ENCODE measurements around the gene CNIH1.
"Not testable (repeated sequence)": the region's sequence is repeated elsewhere in the genome, so short reads cannot be mapped to it uniquely, and the experiment has no call there.

The CNIH1 gene

DNA sequence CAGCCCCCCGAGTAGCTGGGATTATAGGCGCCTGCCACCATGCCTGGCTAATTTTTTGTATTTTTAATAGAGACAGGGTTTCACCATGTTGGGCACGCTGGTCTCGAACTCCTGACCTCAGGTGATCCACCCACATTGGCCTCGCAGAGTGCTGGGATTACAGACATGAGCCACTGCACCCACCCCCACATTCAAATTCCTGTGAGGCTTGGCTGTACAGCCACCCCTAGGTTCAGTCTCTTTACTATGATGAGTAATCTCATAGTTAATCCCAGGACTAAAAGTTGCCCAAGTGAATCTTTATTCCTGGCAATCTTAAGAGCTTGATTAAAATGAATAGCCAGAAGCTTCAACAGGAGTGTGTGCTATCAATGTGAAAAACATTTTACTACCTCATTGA, 12.8 kb upstream of the CNIH1 start:
- not testable (repeated sequence) for H3K27me3 ChIP-seq (ENCODE audit: control insufficient read depth in 3 of 3, insufficient read depth in 3 of 3, low read depth in 1 of 3, low read length in 3 of 3)

DNA sequence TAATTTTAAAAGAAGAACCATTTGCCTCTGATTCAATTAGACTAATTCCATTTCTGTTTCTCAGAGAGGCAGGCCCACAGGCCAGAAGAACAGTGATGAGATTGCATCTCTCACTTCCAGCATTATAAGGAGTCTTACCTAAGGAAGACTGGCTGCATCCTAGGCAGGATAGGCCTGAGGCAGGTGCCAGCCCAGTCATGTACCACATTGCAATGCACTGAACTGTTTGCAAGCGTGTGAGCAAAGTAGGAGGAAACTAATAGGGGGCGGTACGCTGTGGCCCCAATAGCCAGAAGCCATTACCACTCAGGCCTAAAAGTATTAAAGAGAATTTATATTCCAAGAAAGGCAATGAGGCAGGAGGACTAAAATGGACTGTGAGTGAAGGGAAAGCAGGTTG, 12.1 kb upstream of the CNIH1 start:
- H2BK120ac ChIP-seq (ENCODE audit: low read depth, low read length), result no peak overlapping the region
- no peaks in the 10 kb centered on the region for H3K36me3 ChIP-seq (replicated peaks in 1 of 2; ENCODE audit: control insufficient read depth in 2 of 2, insufficient read depth in 2 of 2, low read length in 2 of 2)
- H3K27me3 ChIP-seq (ENCODE audit: control insufficient read depth in 3 of 3, insufficient read depth in 3 of 3, low read depth in 1 of 3, low read length in 3 of 3), result peaks cover 0 to 3% (median 0%) of the 10 kb centered on the region in 3 experiments
- no peak overlapping the region for H3K4ac ChIP-seq (ENCODE audit: low read length)
- no peaks in the 10 kb centered on the region for H3K4me1 ChIP-seq (ENCODE audit: control insufficient read depth in 2 of 2, insufficient read depth in 1 of 2, low read depth in 1 of 2, low read length in 2 of 2)
- H3K23ac ChIP-seq (ENCODE audit: low read depth, low read length, poor library complexity), result no peak overlapping the region
- no peak overlapping the region for H2AK5ac ChIP-seq (ENCODE audit: low read depth, low read length)
- H4K8ac ChIP-seq (ENCODE audit: low read depth, low read length), result no peak overlapping the region
- no peak overlapping the region for H2BK5ac ChIP-seq (ENCODE audit: low read length)
- no peak overlapping the region for H3K18ac ChIP-seq (ENCODE audit: low read length)
- DNase-seq (ENCODE audit: low spot score), result no peak
- H2BK12ac ChIP-seq (ENCODE audit: low read length), result no peak overlapping the region
- no CpG with 5 or more reads among the region's 3 CpGs for WGBS, 2 donors (ENCODE audit: extremely low coverage in 2 of 2, insufficient read length in 2 of 2, insufficient replicate concordance in 1 of 2)
- no peak overlapping the region for H3K27ac ChIP-seq (replicated peaks; ENCODE audit: low read length)
- H3K4me3 ChIP-seq (ENCODE audit: low read length in 2 of 2), result no peak overlapping the region
- H3K9me3 ChIP-seq (replicated peaks in 1 of 2; ENCODE audit: control insufficient read depth in 2 of 2, insufficient read depth in 1 of 2, low read depth in 1 of 2, low read length in 2 of 2), result no peaks in the 10 kb centered on the region
- no peak overlapping the region for H3K4me2 ChIP-seq (ENCODE audit: insufficient read depth, low read length, poor library complexity, severe bottlenecking)
- H4K91ac ChIP-seq (ENCODE audit: low read depth, low read length, poor library complexity), result no peak overlapping the region
- H3K9ac ChIP-seq (ENCODE audit: low read depth, low read length, poor library complexity), result no peak overlapping the region
- H3K79me1 ChIP-seq (ENCODE audit: low read depth, low read length), result no peaks in the 10 kb centered on the region
- H2AFZ ChIP-seq (ENCODE audit: low read length), result peak overlapping the region; percentile 13
- H3K14ac ChIP-seq (ENCODE audit: low read length), result no peak overlapping the region
- no peak overlapping the region for H2BK15ac ChIP-seq (ENCODE audit: low read length)

More for the DNA sequence above, 12.8 kb upstream of the CNIH1 start:
- H2BK5ac ChIP-seq (ENCODE audit: low read length); DNase-seq (ENCODE audit: low spot score); H3K9ac ChIP-seq (ENCODE audit: low read depth, low read length, poor library complexity); H3K4me2 ChIP-seq (ENCODE audit: insufficient read depth, low read length, poor library complexity, severe bottlenecking); H2AK5ac ChIP-seq (ENCODE audit: low read depth, low read length); H3K27ac ChIP-seq (replicated peaks; ENCODE audit: low read length); H4K91ac ChIP-seq (ENCODE audit: low read depth, low read length, poor library complexity); H2BK12ac ChIP-seq (ENCODE audit: low read length); H4K8ac ChIP-seq (ENCODE audit: low read depth, low read length); H3K18ac ChIP-seq (ENCODE audit: low read length); H3K14ac ChIP-seq (ENCODE audit: low read length); H3K4ac ChIP-seq (ENCODE audit: low read length); H3K36me3 ChIP-seq (replicated peaks in 1 of 2; ENCODE audit: control insufficient read depth in 2 of 2, insufficient read depth in 2 of 2, low read length in 2 of 2); H2BK120ac ChIP-seq (ENCODE audit: low read depth, low read length); H3K23ac ChIP-seq (ENCODE audit: low read depth, low read length, poor library complexity); H3K4me3 ChIP-seq (ENCODE audit: low read length in 2 of 2); H2AFZ ChIP-seq (ENCODE audit: low read length); H3K79me1 ChIP-seq (ENCODE audit: low read depth, low read length); H3K9me3 ChIP-seq (replicated peaks in 1 of 2; ENCODE audit: control insufficient read depth in 2 of 2, insufficient read depth in 1 of 2, low read depth in 1 of 2, low read length in 2 of 2); H3K4me1 ChIP-seq (ENCODE audit: control insufficient read depth in 2 of 2, insufficient read depth in 1 of 2, low read depth in 1 of 2, low read length in 2 of 2); H2BK15ac ChIP-seq (ENCODE audit: low read length): not testable (repeated sequence)
- WGBS, 2 donors (ENCODE audit: extremely low coverage in 2 of 2, insufficient read length in 2 of 2, insufficient replicate concordance in 1 of 2), result no CpG with 5 or more reads among the region's 5 CpGs

DNA sequence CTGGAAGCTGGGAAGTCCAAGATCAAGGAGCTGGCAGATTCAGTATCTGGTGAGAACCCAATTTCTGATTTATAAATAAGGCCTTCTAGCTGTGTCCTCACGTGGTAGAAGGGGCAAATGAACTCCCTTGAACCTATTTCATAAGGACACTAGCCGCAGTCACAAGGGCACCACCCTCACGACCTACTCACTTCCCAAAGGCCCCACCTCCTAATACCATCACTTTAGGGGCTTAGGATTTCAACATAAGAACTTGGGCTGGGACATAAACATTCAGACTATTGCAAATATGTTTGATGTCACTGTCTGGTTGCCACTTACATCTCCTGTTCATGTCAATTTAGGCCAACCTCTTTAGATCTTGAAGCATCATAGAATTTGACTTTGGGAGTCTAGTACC, 10.8 kb upstream of the CNIH1 start:
- Histone ChIP-seq H4K8ac (ENCODE audit: low read depth, low read length) (no peak overlapping the region), H4K91ac (ENCODE audit: low read depth, low read length, poor library complexity) (no peak overlapping the region), H3K4me1 (ENCODE audit: control insufficient read depth in 2 of 2, insufficient read depth in 1 of 2, low read depth in 1 of 2, low read length in 2 of 2) (no peaks in the 10 kb centered on the region), H3K4me3 (ENCODE audit: low read length in 2 of 2) (no peak overlapping the region), H2BK120ac (ENCODE audit: low read depth, low read length) (no peak overlapping the region), H3K18ac (ENCODE audit: low read length) (no peak overlapping the region), H3K23ac (ENCODE audit: low read depth, low read length, poor library complexity) (no peak overlapping the region), H3K36me3 (replicated peaks in 1 of 2; ENCODE audit: control insufficient read depth in 2 of 2, insufficient read depth in 2 of 2, low read length in 2 of 2) (no peaks in the 10 kb centered on the region), H3K14ac (ENCODE audit: low read length) (no peak overlapping the region), H3K9ac (ENCODE audit: low read depth, low read length, poor library complexity) (no peak overlapping the region), H3K4me2 (ENCODE audit: insufficient read depth, low read length, poor library complexity, severe bottlenecking) (no peak overlapping the region), H2AFZ (ENCODE audit: low read length) (no peak overlapping the region), H3K79me1 (ENCODE audit: low read depth, low read length) (no peaks in the 10 kb centered on the region), H3K27ac (replicated peaks; ENCODE audit: low read length) (no peak overlapping the region), H3K4ac (ENCODE audit: low read length) (no peak overlapping the region), H2BK15ac (ENCODE audit: low read length) (no peak overlapping the region), H2BK5ac (ENCODE audit: low read length) (no peak overlapping the region), H2AK5ac (ENCODE audit: low read depth, low read length) (no peak overlapping the region), H3K9me3 (replicated peaks in 1 of 2; ENCODE audit: control insufficient read depth in 2 of 2, insufficient read depth in 1 of 2, low read depth in 1 of 2, low read length in 2 of 2) (no peaks in the 10 kb centered on the region), H2BK12ac (ENCODE audit: low read length) (no peak overlapping the region), H3K27me3 (ENCODE audit: control insufficient read depth in 3 of 3, insufficient read depth in 3 of 3, low read depth in 1 of 3, low read length in 3 of 3) (peaks cover 0 to 3% (median 0%) of the 10 kb centered on the region in 3 experiments)
- no peak for DNase-seq (ENCODE audit: low spot score)
- WGBS, 2 donors (ENCODE audit: extremely low coverage in 2 of 2, insufficient read length in 2 of 2, insufficient replicate concordance in 1 of 2), result no CpG with 5 or more reads among the region's 3 CpGs

DNA sequence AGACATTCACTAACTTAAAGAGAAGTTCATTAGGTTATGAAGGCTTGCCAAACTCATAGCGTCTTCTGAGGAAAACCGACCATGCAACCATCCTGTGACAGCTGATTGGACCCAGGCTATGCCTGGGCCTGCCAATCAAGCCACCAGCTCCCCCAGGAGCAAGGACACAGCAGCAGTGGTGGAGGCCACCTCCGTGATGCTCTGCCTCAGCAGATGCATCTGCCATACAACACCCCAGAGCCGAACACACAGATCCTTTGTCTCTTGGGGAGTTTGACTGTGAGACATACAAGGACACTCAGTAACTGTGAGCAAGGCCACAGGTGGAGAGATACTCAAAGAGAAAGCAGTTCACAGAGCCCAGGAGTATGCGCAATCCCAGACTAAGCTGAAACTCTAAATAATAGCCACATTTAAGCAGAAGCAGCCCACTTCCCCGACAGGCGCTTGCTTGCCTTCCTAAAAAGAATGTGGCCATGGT, 10.0 kb upstream of the CNIH1 start:
- Histone ChIP-seq H2AFZ (ENCODE audit: low read length) (peak overlapping the region; percentile 16), H2BK15ac (ENCODE audit: low read length) (no peak overlapping the region), H3K4ac (ENCODE audit: low read length) (no peak overlapping the region), H3K27me3 (ENCODE audit: control insufficient read depth in 3 of 3, insufficient read depth in 3 of 3, low read depth in 1 of 3, low read length in 3 of 3) (peaks cover 0 to 3% (median 0%) of the 10 kb centered on the region in 3 experiments), H2BK12ac (ENCODE audit: low read length) (no peak overlapping the region), H3K4me3 (ENCODE audit: low read length in 2 of 2) (no peak overlapping the region), H2BK120ac (ENCODE audit: low read depth, low read length) (no peak overlapping the region), H3K79me1 (ENCODE audit: low read depth, low read length) (no peaks in the 10 kb centered on the region), H3K27ac (replicated peaks; ENCODE audit: low read length) (no peak overlapping the region), H2AK5ac (ENCODE audit: low read depth, low read length) (no peak overlapping the region), H3K14ac (ENCODE audit: low read length) (no peak overlapping the region), H3K4me2 (ENCODE audit: insufficient read depth, low read length, poor library complexity, severe bottlenecking) (no peak overlapping the region), H4K91ac (ENCODE audit: low read depth, low read length, poor library complexity) (no peak overlapping the region), H3K23ac (ENCODE audit: low read depth, low read length, poor library complexity) (no peak overlapping the region), H2BK5ac (ENCODE audit: low read length) (no peak overlapping the region), H4K8ac (ENCODE audit: low read depth, low read length) (no peak overlapping the region), H3K18ac (ENCODE audit: low read length) (no peak overlapping the region), H3K4me1 (ENCODE audit: control insufficient read depth in 2 of 2, insufficient read depth in 1 of 2, low read depth in 1 of 2, low read length in 2 of 2) (peaks cover 3% of the 10 kb centered on the region in 2 donors), H3K9me3 (replicated peaks in 1 of 2; ENCODE audit: control insufficient read depth in 2 of 2, insufficient read depth in 1 of 2, low read depth in 1 of 2, low read length in 2 of 2) (no peaks in the 10 kb centered on the region), H3K9ac (ENCODE audit: low read depth, low read length, poor library complexity) (no peak overlapping the region), H3K36me3 (replicated peaks in 1 of 2; ENCODE audit: control insufficient read depth in 2 of 2, insufficient read depth in 2 of 2, low read length in 2 of 2) (no peaks in the 10 kb centered on the region)
- no CpG with 5 or more reads among the region's 7 CpGs for WGBS, 2 donors (ENCODE audit: extremely low coverage in 2 of 2, insufficient read length in 2 of 2, insufficient replicate concordance in 1 of 2)
- DNase-seq (ENCODE audit: low spot score), result no peak
